GM18526 (cell line): ENCODE data around the gene WHRN.

ENCODE experiments used
- POLR2A ChIP-seq: IDR thresholded peaks from 3 replicates; pipeline ENCODE4 v1.6.1; 2011; ENCODE audit not compliant: insufficient read length; ENCODE audit errors: extremely low read depth

The WHRN gene

GRCh38 chr9:114522847-114523246, 17.6 kb upstream of the WHRN start:
- TF ChIP-seq POLR2A, result no peak

- no peak for TF ChIP-seq POLR2A
Observed at GRCh38 chr9:114522286-114522685, 17.0 kb upstream of the WHRN start.

- TF ChIP-seq POLR2A, result no peak
Observed at GRCh38 chr9:114521846-114522245, 16.6 kb upstream of the WHRN start.

GRCh38 chr9:114518599-114519022, 13.3 kb upstream of the WHRN start:
- TF ChIP-seq POLR2A, result no peak

- no peak for TF ChIP-seq POLR2A
Observed at GRCh38 chr9:114518120-114518519, 12.8 kb upstream of the WHRN start.

- no peak for TF ChIP-seq POLR2A
Observed at GRCh38 chr9:114516913-114517312, 11.6 kb upstream of the WHRN start.

- TF ChIP-seq POLR2A, result no peak
Observed at GRCh38 chr9:114515528-114515927, 10.3 kb upstream of the WHRN start.

- TF ChIP-seq POLR2A, result no peak
Observed at GRCh38 chr9:114513959-114514267, 8.6 kb upstream of the WHRN start.

- no peak for TF ChIP-seq POLR2A
Observed at GRCh38 chr9:114513055-114513958, 8.0 kb upstream of the WHRN start.

GRCh38 chr9:114511978-114512874, 7.0 kb upstream of the WHRN start:
- TF ChIP-seq POLR2A, result no peak

GRCh38 chr9:114507726-114508125, 2.5 kb upstream of the WHRN start:
- no peak for TF ChIP-seq POLR2A

GRCh38 chr9:114506082-114506390, 763 bp upstream of the WHRN start:
- no peak for TF ChIP-seq POLR2A

- TF ChIP-seq POLR2A, result no peak
Observed at GRCh38 chr9:114504341-114505186, 709 bp downstream of the WHRN start.

GRCh38 chr9:114503522-114504340, 1.5 kb downstream of the WHRN start:
- TF ChIP-seq POLR2A, result no peak
